GM23248 (cell line): ENCODE results near the gene GSDMA. TPM values are rescaled to one million over a fixed set of nuclear protein-coding genes. Genes with fewer than 3 reads are reported as not detected.
A peak's percentile ranks its signal among the peaks of the same experiment; 100 is the strongest.

ENCODE experiments used
- DNase-seq: peaks from one replicate; pipeline ENCODE4 v3.0.0-alpha.2; 2015
- H2AFZ ChIP-seq: fragments of 200-600 bp; sonication (generic); 2 replicates; pipeline ENCODE4 v1.6.1; 2016; ENCODE audit warnings: antibody characterized with exemption
- H3F3A ChIP-seq: fragments of 200-600 bp; sonication (generic); 2 replicates; pipeline ENCODE4 v1.6.1; 2016; ENCODE audit warnings: mild to moderate bottlenecking, antibody characterized with exemption, mixed run types; ENCODE audit not compliant: insufficient read depth
- H3K27ac ChIP-seq: fragments of 200-600 bp; sonication (generic); 2 replicates; pipeline ENCODE4 v1.5.1; 2016; ENCODE audit warnings: mild to moderate bottlenecking
- H3K27me3 ChIP-seq: fragments of 200-600 bp; sonication (generic); replicated peaks from 2 replicates; pipeline ENCODE4 v1.6.1; 2016; ENCODE audit warnings: mild to moderate bottlenecking; ENCODE audit not compliant: insufficient read depth
- H3K36me3 ChIP-seq: fragments of 200-600 bp; sonication (generic); 2 replicates; pipeline ENCODE4 v1.6.1; 2016; ENCODE audit warnings: low read depth, mild to moderate bottlenecking
- H3K4me1 ChIP-seq: fragments of 200-600 bp; sonication (generic); 2 replicates; pipeline ENCODE4 v1.6.1; 2016; ENCODE audit warnings: mild to moderate bottlenecking; ENCODE audit not compliant: insufficient read depth
- H3K4me2 ChIP-seq: fragments of 200-600 bp; sonication (generic); one replicate; pipeline ENCODE4 v1.6.1; 2016; ENCODE audit warnings: mild to moderate bottlenecking; ENCODE audit not compliant: unreplicated experiment
- H3K4me3 ChIP-seq: fragments of 200-600 bp; sonication (generic); 2 replicates; pipeline ENCODE4 v1.5.1; 2016; ENCODE audit warnings: mild to moderate bottlenecking
- H3K79me2 ChIP-seq: fragments of 200-600 bp; sonication (generic); 2 replicates; pipeline ENCODE4 v1.6.1; 2016; ENCODE audit warnings: mild to moderate bottlenecking; ENCODE audit not compliant: insufficient read depth
- H3K9ac ChIP-seq: fragments of 200-600 bp; sonication (generic); 2 replicates; pipeline ENCODE4 v1.6.1; 2016; ENCODE audit warnings: mild to moderate bottlenecking
- H3K9me2 ChIP-seq: fragments of 200-600 bp; sonication (generic); 2 replicates; pipeline ENCODE4 v1.6.1; 2016; ENCODE audit warnings: mixed run types, mild to moderate bottlenecking, moderate library complexity; ENCODE audit not compliant: insufficient read depth
- H3K9me3 ChIP-seq: fragments of 200-600 bp; sonication (generic); one replicate; pipeline ENCODE4 v1.6.1; 2017; ENCODE audit warnings: low read depth
- H4K20me1 ChIP-seq: fragments of 200-600 bp; sonication (generic); 2 replicates; pipeline ENCODE4 v1.6.0; 2016; ENCODE audit not compliant: insufficient read depth
- EZH2 ChIP-seq: fragments of 200-600 bp; sonication (generic); IDR thresholded peaks from 2 replicates; pipeline ENCODE4 v1.6.1; 2018; ENCODE audit warnings: antibody characterized with exemption, mild to moderate bottlenecking; ENCODE audit not compliant: insufficient read depth, poor library complexity, severe bottlenecking
- EZH2phosphoT487 ChIP-seq: fragments of 200-600 bp; sonication (generic); IDR thresholded peaks from 2 replicates; pipeline ENCODE4 v1.6.1; 2018; ENCODE audit warnings: antibody characterized with exemption, moderate library complexity, mild to moderate bottlenecking, low read depth; ENCODE audit not compliant: insufficient read depth
- WGBS, 2 experiments: methylation state at CpG; one replicate each; pipeline ENCODE4 v1.1.6; 2015 to 2017; ENCODE audit warnings: low lambda C conversion rate in 2 of 2, low coverage in 1 of 2; ENCODE audit errors: missing lambda C conversion rate in 2 of 2; 5-methylcytosine and 5-hydroxymethylcytosine counted together
- in situ Hi-C: fragments of 300-500 bp; cut with MboI; formaldehyde crosslinking; loops from 2 replicates; pipeline ENCODE4 v1.15.0; 2020
- polyA plus RNA-seq: library from polyadenylated mRNA; unstranded; fragments of >200 nt; fragmentation: Nextera tagmentation; extraction: Ambion mirVana; gene quantifications from 2 replicates; pipeline ENCODE4 v1.2.1, GENCODE V29; 2016
- total RNA-seq: library from RNA; depleted of rRNA; stranded (reverse); fragments of >200 nt; shearing (Covaris generic); gene quantifications from 2 replicates; pipeline ENCODE4 v1.2.3, GENCODE V29; 2014

The GSDMA gene
- total and polyA plus RNA-seq, 2 experiments from 2014 or later = 0.21 TPM; not detected in 1

- H3K27me3 ChIP-seq = no peaks in the 10 kb centered on the region
- peaks cover 51% of the 10 kb centered on the region for H3K79me2 ChIP-seq
- peaks cover 55% of the 10 kb centered on the region for H3K4me1 ChIP-seq
- H4K20me1 ChIP-seq = no peaks in the 10 kb centered on the region
- peak overlapping the region; percentile 88 for H3K4me2 ChIP-seq
- 42 to 43% methylated on average over 4 of the region's 4 CpGs for WGBS, 2 experiments
- H3K27ac ChIP-seq = no peak overlapping the region; the same call in 1 of the 2 replicates
- H3K36me3 ChIP-seq = peaks cover 19% of the 10 kb centered on the region
- H3K9me2 ChIP-seq = no peaks in the 10 kb centered on the region
- H2AFZ ChIP-seq = no peak overlapping the region
- peaks cover 31% of the 10 kb centered on the region for H3F3A ChIP-seq
- peak overlapping the region; percentile 98 for H3K4me3 ChIP-seq
- TF ChIP-seq EZH2phosphoT487 (no peak), EZH2 (no peak)
- peak; percentile 28 for DNase-seq
- H3K9ac ChIP-seq = peak overlapping the region; percentile 93
- H3K9me3 ChIP-seq = no peaks in the 10 kb centered on the region
- in situ Hi-C loops = no loop called here
Observed at GRCh38 chr17:39926135-39926587, 36.6 kb upstream of the GSDMA start.

DNA sequence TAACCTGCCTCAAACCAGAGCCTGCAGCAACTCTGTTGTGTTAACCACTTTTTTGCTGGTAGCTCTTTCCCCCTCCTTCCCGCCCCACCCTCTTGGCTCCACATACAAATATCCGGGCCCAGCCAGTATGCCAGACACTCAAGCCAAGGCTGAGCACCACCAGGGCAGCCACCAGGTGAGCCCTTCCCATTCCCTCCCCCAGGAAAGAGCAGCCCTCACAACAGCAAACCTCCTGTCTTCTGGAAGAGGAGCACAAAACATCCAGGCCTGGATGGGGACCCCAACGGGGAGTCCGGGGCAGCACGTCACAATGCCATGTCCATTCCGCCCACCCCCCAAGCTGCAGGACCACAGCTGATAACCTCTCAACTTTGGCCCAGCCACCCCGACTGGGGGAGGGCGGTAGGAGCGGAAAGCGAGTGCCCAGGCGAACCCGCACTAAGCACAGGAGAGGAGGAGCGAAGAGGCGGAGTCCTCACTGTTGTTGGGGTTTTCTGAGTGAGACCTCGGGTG lies 36.2 kb upstream of the GSDMA start:
- Histone ChIP-seq H3F3A (peaks cover 31% of the 10 kb centered on the region), H3K9me3 (no peaks in the 10 kb centered on the region), H2AFZ (peak overlapping the region; percentile 97), H3K9me2 (no peaks in the 10 kb centered on the region), H3K4me1 (peaks cover 55% of the 10 kb centered on the region), H3K4me2 (peak overlapping the region; percentile 88), H3K4me3 (peak overlapping the region; percentile 98), H3K36me3 (peaks cover 17% of the 10 kb centered on the region; the same call in 1 of the 2 replicates), H3K9ac (peak overlapping the region; percentile 93), H3K79me2 (peaks cover 51% of the 10 kb centered on the region), H3K27ac (peak overlapping the region; percentile 90), H4K20me1 (no peaks in the 10 kb centered on the region), H3K27me3 (no peaks in the 10 kb centered on the region)
- TF ChIP-seq EZH2phosphoT487 = no peak
- no peak for TF ChIP-seq EZH2
- peak; percentile 61 for DNase-seq
- in situ Hi-C loops = no loop called here
- WGBS, 2 experiments = 5 to 6% methylated on average over 15 of the region's 15 CpGs

DNA sequence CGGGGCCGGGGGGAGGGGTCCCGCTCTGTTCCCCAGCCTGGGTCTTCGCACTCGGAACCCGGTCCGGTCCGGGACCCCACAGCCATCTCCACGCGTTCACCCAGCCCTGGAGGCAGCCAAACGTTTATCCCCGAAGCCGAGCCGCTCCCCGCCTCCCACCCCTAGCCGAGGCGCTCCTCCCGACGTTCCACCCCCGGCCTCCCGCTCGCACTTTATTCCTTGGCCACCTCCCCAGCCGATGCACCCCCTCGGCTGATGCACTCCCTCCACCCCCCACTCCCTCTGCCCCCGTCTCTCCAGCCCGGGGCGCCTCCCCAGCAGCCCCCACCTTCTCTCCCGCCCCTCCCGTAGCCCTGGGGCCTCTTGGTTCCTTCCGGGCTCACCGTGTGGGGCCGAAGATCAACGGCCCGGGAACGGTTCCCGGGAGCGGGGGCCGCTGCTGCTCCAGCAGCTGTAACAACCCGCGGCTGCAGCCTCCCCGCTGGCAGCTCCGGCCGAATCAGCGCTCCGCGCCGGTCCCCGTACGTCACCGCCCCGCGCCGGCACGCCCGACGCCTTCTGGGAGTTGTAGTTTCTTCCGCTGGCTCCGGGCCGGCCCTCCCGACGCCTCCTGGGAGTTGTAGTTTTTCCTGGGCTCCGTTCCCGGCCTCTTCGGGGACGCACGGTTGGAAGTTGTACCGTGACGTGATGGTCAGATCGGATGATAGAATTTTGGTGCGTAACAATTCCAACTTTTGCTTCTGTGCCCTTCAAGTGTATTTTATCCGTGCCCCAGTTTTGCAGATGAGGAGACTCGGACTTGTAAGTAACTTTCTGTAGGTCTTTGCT lies 35.5 kb upstream of the GSDMA start, which contains the start of the genes LRRC3C and ORMDL3:
Gene LRRC3C (plus strand): TSS at position 632 of the 828 bp plus-strand sequence. CDS start 13,792 bp downstream, outside the sequence.
Gene ORMDL3 (minus strand): TSS at position 501 of the 828 bp plus-strand sequence. CDS start 3,398 bp downstream, outside the sequence.
- Histone ChIP-seq H3K9ac (peak within 1 kb of the TSS; percentile 93), H3K9me2 (no peaks in the 10 kb centered on the region), H3F3A (peaks cover 31% of the 10 kb centered on the region), H3K9me3 (no peaks in the 10 kb centered on the region), H3K36me3 (peaks cover 10% of the 10 kb centered on the region; the same call in 1 of the 2 replicates), H3K79me2 (peaks cover 49% of the 10 kb centered on the region), H3K4me2 (peak within 1 kb of the TSS; percentile 91), H2AFZ (peak within 1 kb of the TSS; percentile 97), H3K27me3 (no peaks in the 10 kb centered on the region), H3K4me1 (peaks cover 55% of the 10 kb centered on the region), H4K20me1 (no peaks in the 10 kb centered on the region), H3K27ac (peak within 1 kb of the TSS; percentile 93), H3K4me3 (peak within 1 kb of the TSS; percentile 98)
- WGBS, 2 experiments = 2% methylated on average over 33 to 72 of the region's 72 CpGs
- peak; percentile 96 for DNase-seq
- in situ Hi-C loops = no loop called here
- TF ChIP-seq EZH2phosphoT487 (no peak), EZH2 (no peak)
